K562 (cell line): ENCODE measurements around the gene PTGER4. TPM values are rescaled to one million over a fixed set of nuclear protein-coding genes. Genes with fewer than 3 reads are reported as not detected.

Source experiments
- ATAC-seq: fragments of 200-7000 bp; cut with Tn5 transposase; 3 replicates; pipeline ENCODE4 v1.9.1; 2020; ENCODE audit warnings: moderate library complexity
- BruUV-seq: library from RNA; stranded (reverse); fragments of 400-500 nt; replicated peaks from 2 replicates; lab custom pipeline; 2021; lab: Mats Ljungman, UMichigan
- CTCF ChIA-PET: fragments of 300-600 bp; formaldehyde crosslinking; extraction: SDS; loops from one replicate; lab custom pipeline; 2021; ENCODE audit warnings: low intra/inter-chr PET ratio; lab: Yijun Ruan, JAX
- POLR2A ChIA-PET: fragments of 300-600, 350-650 bp; sonication (Branson Sonifier 250); formaldehyde crosslinking; extraction: SDS; loops from one replicate; lab custom pipeline; 2021; ENCODE audit warnings: antibody characterized with exemption, inconsistent platforms; lab: Yijun Ruan, JAX
- DNase-seq, 4 experiments: peaks; one replicate each; pipeline versions ENCODE4 v3.0.0 to v3.0.0-alpha.2; 2011 to 2018; ENCODE audit warnings: low spot score in 3 of 4, mixed read lengths in 3 of 4; ENCODE audit errors: extremely low read depth in 1 of 4
- FAIRE-seq: peaks from 2 replicates; lab custom pipeline; 2011; peaks lifted over from hg19 to GRCh38; lab: Jason Lieb, UNC
- H2AFZ ChIP-seq: 2 replicates; pipeline ENCODE4 v1.6.0; 2011; ENCODE audit warnings: low read depth, low read length, control low read depth, inconsistent platforms
- H3K27ac ChIP-seq: fragments of 200-600 bp; 3 replicates; pipeline ENCODE4 v1.8.0; 2011; ENCODE audit warnings: low read depth, mild to moderate bottlenecking, control low read depth, inconsistent platforms, low read length, moderate library complexity, mixed read lengths; ENCODE audit errors: extremely low read depth
- H3K27me3 ChIP-seq, 2 experiments: fragments of 300-600 bp in 1 of 2; 2 replicates in 1 of 2; 3 replicates in 1 of 2; pipeline versions ENCODE4 v1.6.0 to v1.8.0; 2011; ENCODE audit warnings: inconsistent platforms in 2 of 2, low read length in 2 of 2, mild to moderate bottlenecking in 1 of 2, mixed read lengths in 1 of 2, moderate library complexity in 1 of 2; ENCODE audit not compliant: control insufficient read depth in 2 of 2, insufficient read depth in 2 of 2
- H3K36me3 ChIP-seq: fragments of 300-600 bp; 3 replicates; pipeline ENCODE4 v1.8.0; 2011; ENCODE audit warnings: mild to moderate bottlenecking, low read length, inconsistent platforms; ENCODE audit not compliant: control insufficient read depth, insufficient read depth
- H3K4me1 ChIP-seq, 2 experiments: fragments of 200-600 bp in 1 of 2; replicated peaks in 1 of 2; 2 replicates in 1 of 2; 3 replicates in 1 of 2; pipeline versions ENCODE4 v1.5.1 to v1.8.0; 2011; ENCODE audit warnings: inconsistent platforms in 2 of 2, low read length in 2 of 2, mild to moderate bottlenecking in 1 of 2, mixed read lengths in 1 of 2, moderate library complexity in 1 of 2; ENCODE audit not compliant: control insufficient read depth in 2 of 2, insufficient read depth in 2 of 2
- H3K4me2 ChIP-seq: 2 replicates; pipeline ENCODE4 v1.6.1; 2011; ENCODE audit warnings: low read length, control low read depth, inconsistent platforms, mixed read lengths; ENCODE audit not compliant: insufficient read depth
- H3K4me3 ChIP-seq: fragments of 200-600 bp; sonication (generic), shearing (Covaris generic); 2 replicates; pipeline ENCODE4 v1.5.1; 2016; ENCODE audit warnings: control low read depth, inconsistent platforms
- H3K79me2 ChIP-seq: fragments of 200-600 bp; 3 replicates; pipeline ENCODE4 v1.8.0; 2011; ENCODE audit warnings: low read length, inconsistent platforms; ENCODE audit not compliant: control insufficient read depth, insufficient read depth
- H3K9ac ChIP-seq, 2 experiments: 2 replicates each; pipeline versions ENCODE4 v1.6.0 to v1.6.1; 2011; ENCODE audit warnings: low read depth in 2 of 2, low read length in 2 of 2, control low read depth in 1 of 2, inconsistent platforms in 1 of 2, mild to moderate bottlenecking in 1 of 2, mixed read lengths in 1 of 2; ENCODE audit not compliant: insufficient read depth in 1 of 2
- H3K9me1 ChIP-seq: one replicate; pipeline ENCODE4 v1.6.0; 2011; ENCODE audit warnings: inconsistent platforms, mild to moderate bottlenecking, low read length, moderate library complexity; ENCODE audit not compliant: control insufficient read depth, insufficient read depth
- H3K9me3 ChIP-seq: replicated peaks from 2 replicates; pipeline ENCODE4 v1.5.1; 2011; ENCODE audit warnings: low read depth, low read length, inconsistent platforms; ENCODE audit not compliant: control insufficient read depth, insufficient read depth
- H4K20me1 ChIP-seq: replicated peaks from 2 replicates; pipeline ENCODE4 v1.6.1; 2011; ENCODE audit warnings: low read length, inconsistent platforms, mixed read lengths; ENCODE audit not compliant: control insufficient read depth, insufficient read depth
- CXXC5 ChIP-seq: fragments of 250-450 bp; sonication (Bioruptor Pico); IDR thresholded peaks from 2 replicates; pipeline ENCODE4 v1.8.0; 2022; ENCODE audit warnings: inconsistent platforms, mild to moderate bottlenecking, moderate library complexity
- MECOM ChIP-seq: fragments of 250-450 bp; sonication (Bioruptor Pico); IDR thresholded peaks from 2 replicates; pipeline ENCODE4 v1.8.0; 2022; ENCODE audit warnings: inconsistent platforms
- RAD21 ChIP-seq, 2 experiments: fragments of 250-450 bp in 1 of 2; fragments of 450-650 bp in 1 of 2; sonication (Bioruptor Pico) in 1 of 2; formaldehyde crosslinking in 1 of 2; IDR thresholded peaks in 1 of 2; conservative IDR thresholded peaks in 1 of 2; 2 replicates each; pipeline versions ENCODE4 v1.4.0 to v1.8.0; 2020 to 2022; ENCODE audit warnings: mild to moderate bottlenecking in 2 of 2, moderate library complexity in 1 of 2
- SMARCA4 ChIP-seq: fragments of 450-650 bp; IDR thresholded peaks from 2 replicates; pipeline ENCODE4 v1.6.1; 2016
- SMC3 ChIP-seq: conservative IDR thresholded peaks from 2 replicates; pipeline ENCODE4 v1.6.1; 2011; ENCODE audit warnings: low read depth, low read length, improper control_type of control experiment; ENCODE audit not compliant: insufficient read depth
- SP1 ChIP-seq: sonication (generic); formaldehyde crosslinking; IDR thresholded peaks from 2 replicates; pipeline ENCODE4 v1.8.1; 2022; ENCODE audit warnings: mild to moderate bottlenecking, missing genetic modification reagents
- ZFX ChIP-seq: sonication (generic); formaldehyde crosslinking; IDR thresholded peaks from 2 replicates; pipeline ENCODE4 v1.8.0; 2022; ENCODE audit warnings: mild to moderate bottlenecking, missing genetic modification reagents, moderate library complexity
- ZNF354B ChIP-seq: fragments of 250-450 bp; sonication (Bioruptor Pico); IDR thresholded peaks from 2 replicates; pipeline ENCODE4 v1.4.0; 2020
- ZNF551 ChIP-seq: fragments of 250-450 bp; sonication (Bioruptor Pico); IDR thresholded peaks from 2 replicates; pipeline ENCODE4 v1.5.0; 2021; ENCODE audit warnings: mild to moderate bottlenecking, moderate library complexity
- WGBS: fragments of 100-300 bp; shearing (Covaris generic); methylation state at CpG from one replicate; pipeline ENCODE4 v1.1.6; 2016; ENCODE audit warnings: low coverage, mixed read lengths; ENCODE audit not compliant: insufficient coverage; ENCODE audit errors: missing lambda C conversion rate; 5-methylcytosine and 5-hydroxymethylcytosine counted together
- in situ Hi-C: fragments of 300-500 bp; cut with MboI; formaldehyde crosslinking; loops from 4 replicates; pipeline ENCODE4 v1.15.0; 2018; ENCODE audit warnings: inconsistent platforms, mixed read lengths
- intact Hi-C: fragments of 100-400 bp; cut with micrococcal nuclease; formaldehyde crosslinking; loops from 2 replicates; pipeline ENCODE4 v1.14.2; 2022
- polyA plus RNA-seq, 8 experiments: library from polyadenylated mRNA; depleted of rRNA in 4 of 8; stranded (reverse) in 5 of 8; unstranded in 3 of 8; fragments of >200 nt; fragmentation: Nextera tagmentation in 2 of 8; fragmentation: Illumina TruSeq in 1 of 8; extraction: Ambion mirVana in 2 of 8; extraction: Trizol in 1 of 8; gene quantifications; 2 replicates each; pipeline versions ENCODE4 v1.2.1 to v1.2.3, GENCODE V29; 2011 to 2014; ENCODE audit warnings: inconsistent platforms in 1 of 8, missing spikeins in 1 of 8
- total RNA-seq, 7 experiments: library from RNA; depleted of rRNA in 6 of 7; stranded (reverse); fragments of >200 nt in 6 of 7; fragmentation: Illumina TruSeq in 2 of 7; extraction: Trizol in 2 of 7; gene quantifications; 2 replicates each; pipeline versions ENCODE4 v1.2.1 to v1.2.3, GENCODE V29; 2011 to 2021; ENCODE audit warnings: low replicate concordance in 1 of 7
- TF ChIP-seq, protein P1 (sequence below), 3 experiments: IDR thresholded peaks in 2 of 3; conservative IDR thresholded peaks in 1 of 3; 2 replicates each; pipeline ENCODE4 v1.5.1; 2011 to 2012; ENCODE audit warnings: low read length in 3 of 3, mild to moderate bottlenecking in 3 of 3, control low read depth in 2 of 3, improper control_type of control experiment in 1 of 3, inconsistent platforms in 1 of 3, low read depth in 1 of 3, mixed read lengths in 1 of 3, moderate library complexity in 1 of 3; ENCODE audit not compliant: insufficient read depth in 2 of 3
- TF ChIP-seq, protein P2 (sequence below): fragments of 450-650 bp; formaldehyde crosslinking; IDR thresholded peaks from 2 replicates; pipeline ENCODE4 v1.4.0; 2020; ENCODE audit warnings: mild to moderate bottlenecking, moderate library complexity
- TF ChIP-seq, protein P3 (sequence below): IDR thresholded peaks from 2 replicates; pipeline ENCODE4 v1.6.1; 2011; ENCODE audit not compliant: insufficient read length; ENCODE audit errors: extremely low read depth

PTGER4 gene
- total and polyA plus RNA-seq, 9 of the 15 experiments (the other 6 are each of a cell fraction or from before 2014, with no cell fraction given): 0.31 TPM; not detected in 8

DNA sequence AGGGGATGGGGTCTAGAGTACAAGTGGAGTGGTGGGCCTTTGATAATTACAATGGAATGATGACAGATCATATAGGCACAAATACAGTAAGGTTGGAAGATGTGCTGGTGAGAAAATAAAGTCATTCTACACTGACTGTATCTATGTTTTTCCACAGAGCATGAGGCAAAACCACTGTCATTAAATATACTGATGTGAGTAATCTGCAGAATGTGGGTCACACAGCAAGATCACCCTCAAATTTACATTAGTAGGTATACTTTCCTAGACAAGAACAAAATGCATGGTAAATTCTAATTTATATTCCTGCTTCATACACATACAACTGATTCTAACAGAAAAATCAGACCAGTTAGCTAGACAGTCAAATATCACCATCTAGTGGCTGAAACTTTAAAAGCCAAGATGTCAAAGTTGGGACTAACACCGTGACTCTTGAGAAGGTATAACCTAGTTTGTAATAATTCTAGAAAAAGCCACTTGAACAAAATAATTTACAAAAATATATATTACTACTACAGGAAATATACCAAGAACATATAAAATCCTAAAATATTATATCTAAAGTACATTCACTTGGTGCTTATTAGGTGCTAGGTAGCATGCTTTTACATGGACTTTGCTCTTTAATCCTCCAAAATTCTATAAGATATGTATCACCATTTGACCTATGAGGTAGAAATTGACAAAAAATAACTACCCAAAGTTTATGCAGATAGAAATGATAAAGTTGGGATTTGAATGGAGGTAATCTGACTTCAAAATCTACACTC, 56.6 kb downstream of the PTGER4 start:
- Histone ChIP-seq H3K79me2 (no peaks in the 10 kb centered on the region), H3K9ac (no peak overlapping the region), H3K9me1 (no peaks in the 10 kb centered on the region), H4K20me1 (peaks cover 3% of the 10 kb centered on the region; the same call in 1 of the 2 replicates), H3K9me3 (peaks cover 4% of the 10 kb centered on the region; the same call in 1 of the 2 replicates), H3K4me1 (peaks cover 0 to 7% of the 10 kb centered on the region in 2 experiments; a peak in 2 of 5 replicates), H2AFZ (no peak overlapping the region), H3K4me2 (no peak overlapping the region), H3K27ac (no peak overlapping the region), H3K27me3 (no peaks in the 10 kb centered on the region), H3K4me3 (no peak overlapping the region), H3K36me3 (peaks cover 6% of the 10 kb centered on the region; the same call in 1 of the 3 replicates)
- peak; percentile 79 for FAIRE-seq
- in situ Hi-C loops (no loop called here), intact Hi-C loops (loop anchor here (1.0 to 5.0 kb wide), 4 partner anchors 48 to 1021 kb away; no protein-coding TSS in a partner anchor)
- ATAC-seq: peak; percentile 92
- POLR2A ChIA-PET: interaction anchor here (0.6 kb wide), 1 partner anchor 388 kb away, joined by 3 read pairs; no protein-coding TSS in a partner anchor
- peak; percentile 55 to 73 (median 62) for DNase-seq
- CTCF ChIA-PET: interaction anchor here (0.5 to 2.0 kb wide), 7 partner anchors 10 to 1158 kb away, joined by 3 to 9 read pairs (median 4); no protein-coding TSS in a partner anchor
- BruUV-seq: no TSS peak
- WGBS: 7% methylated on average over 1 of the region's 1 CpG
- TF ChIP-seq RAD21 (CRISPR knock-in tag; conservative IDR thresholded peaks at IDR 0.05 in 1 of 2, IDR thresholded peaks at IDR 0.05 in 1 of 2) (peak; percentile 73 to 86), ZNF354B (no peak), CXXC5 (CRISPR knock-in tag) (no peak), SMARCA4 (no peak), ZNF551 (CRISPR knock-in tag) (no peak), MECOM (CRISPR knock-in tag) (no peak), SP1 (CRISPR knock-in tag) (no peak), ZFX (0 out of 2 replicates have a peak, but pooled peaks have one; percentile 10), SMC3 (0 out of 2 replicates have a peak, but pooled peaks have one; percentile 21)
- TF ChIP-seq, protein P1, sequence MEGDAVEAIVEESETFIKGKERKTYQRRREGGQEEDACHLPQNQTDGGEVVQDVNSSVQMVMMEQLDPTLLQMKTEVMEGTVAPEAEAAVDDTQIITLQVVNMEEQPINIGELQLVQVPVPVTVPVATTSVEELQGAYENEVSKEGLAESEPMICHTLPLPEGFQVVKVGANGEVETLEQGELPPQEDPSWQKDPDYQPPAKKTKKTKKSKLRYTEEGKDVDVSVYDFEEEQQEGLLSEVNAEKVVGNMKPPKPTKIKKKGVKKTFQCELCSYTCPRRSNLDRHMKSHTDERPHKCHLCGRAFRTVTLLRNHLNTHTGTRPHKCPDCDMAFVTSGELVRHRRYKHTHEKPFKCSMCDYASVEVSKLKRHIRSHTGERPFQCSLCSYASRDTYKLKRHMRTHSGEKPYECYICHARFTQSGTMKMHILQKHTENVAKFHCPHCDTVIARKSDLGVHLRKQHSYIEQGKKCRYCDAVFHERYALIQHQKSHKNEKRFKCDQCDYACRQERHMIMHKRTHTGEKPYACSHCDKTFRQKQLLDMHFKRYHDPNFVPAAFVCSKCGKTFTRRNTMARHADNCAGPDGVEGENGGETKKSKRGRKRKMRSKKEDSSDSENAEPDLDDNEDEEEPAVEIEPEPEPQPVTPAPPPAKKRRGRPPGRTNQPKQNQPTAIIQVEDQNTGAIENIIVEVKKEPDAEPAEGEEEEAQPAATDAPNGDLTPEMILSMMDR (IDR thresholded peaks at IDR 0.05 in 2 of 3, conservative IDR thresholded peaks at IDR 0.05 in 1 of 3; ENCODE audit: insufficient read depth in 2 of 3, low read depth in 1 of 3, low read length in 3 of 3): peak; percentile 57 to 87 (median 65); a peak in 5 of 6 replicates
- TF ChIP-seq, protein P2, sequence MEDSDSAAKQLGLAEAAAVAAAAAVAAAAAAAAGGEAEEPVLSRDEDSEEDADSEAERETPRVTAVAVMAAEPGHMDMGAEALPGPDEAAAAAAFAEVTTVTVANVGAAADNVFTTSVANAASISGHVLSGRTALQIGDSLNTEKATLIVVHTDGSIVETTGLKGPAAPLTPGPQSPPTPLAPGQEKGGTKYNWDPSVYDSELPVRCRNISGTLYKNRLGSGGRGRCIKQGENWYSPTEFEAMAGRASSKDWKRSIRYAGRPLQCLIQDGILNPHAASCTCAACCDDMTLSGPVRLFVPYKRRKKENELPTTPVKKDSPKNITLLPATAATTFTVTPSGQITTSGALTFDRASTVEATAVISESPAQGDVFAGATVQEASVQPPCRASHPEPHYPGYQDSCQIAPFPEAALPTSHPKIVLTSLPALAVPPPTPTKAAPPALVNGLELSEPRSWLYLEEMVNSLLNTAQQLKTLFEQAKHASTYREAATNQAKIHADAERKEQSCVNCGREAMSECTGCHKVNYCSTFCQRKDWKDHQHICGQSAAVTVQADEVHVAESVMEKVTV (CRISPR knock-in tag): peak; percentile 74
- TF ChIP-seq, protein P3, sequence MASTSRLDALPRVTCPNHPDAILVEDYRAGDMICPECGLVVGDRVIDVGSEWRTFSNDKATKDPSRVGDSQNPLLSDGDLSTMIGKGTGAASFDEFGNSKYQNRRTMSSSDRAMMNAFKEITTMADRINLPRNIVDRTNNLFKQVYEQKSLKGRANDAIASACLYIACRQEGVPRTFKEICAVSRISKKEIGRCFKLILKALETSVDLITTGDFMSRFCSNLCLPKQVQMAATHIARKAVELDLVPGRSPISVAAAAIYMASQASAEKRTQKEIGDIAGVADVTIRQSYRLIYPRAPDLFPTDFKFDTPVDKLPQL: no peak
